ENCODE results near the gene EFCAB6.

Gene EFCAB6

GRCh38 chr22:43506487-43506886 lies 305.6 kb downstream of the EFCAB6 start:
- TF ChIP-seq TAF1 (IDR thresholded peaks at IDR 0.05; ENCODE audit: borderline replicate concordance, low read depth, low read length) (no peak), POLR2A (IDR thresholded peaks at IDR 0.05; ENCODE audit: low read depth, low read length) (no peak), POLR2AphosphoS5 (IDR thresholded peaks at IDR 0.05; ENCODE audit: low read depth, low read length) (no peak)
- no peak for FAIRE-seq
- DNase-seq (ENCODE audit: insufficient read length), result no peak

- TF ChIP-seq TAF1 (IDR thresholded peaks at IDR 0.05; ENCODE audit: borderline replicate concordance, low read depth, low read length) (no peak), POLR2A (IDR thresholded peaks at IDR 0.05; ENCODE audit: low read depth, low read length) (no peak), POLR2AphosphoS5 (IDR thresholded peaks at IDR 0.05; ENCODE audit: low read depth, low read length) (no peak)
- no peak for DNase-seq (ENCODE audit: insufficient read length)
- FAIRE-seq, result no peak
Observed at GRCh38 chr22:43505896-43506295, 306.2 kb downstream of the EFCAB6 start.

GRCh38 chr22:43505423-43505822 lies 306.7 kb downstream of the EFCAB6 start:
- FAIRE-seq, result no peak

GRCh38 chr22:43504666-43505261 lies 307.3 kb downstream of the EFCAB6 start:
- DNase-seq (ENCODE audit: insufficient read length), result no peak
- TF ChIP-seq POLR2A (IDR thresholded peaks at IDR 0.05; ENCODE audit: low read depth, low read length), result no peak
- no peak for TF ChIP-seq POLR2AphosphoS5 (IDR thresholded peaks at IDR 0.05; ENCODE audit: low read depth, low read length)
- no peak for TF ChIP-seq TAF1 (IDR thresholded peaks at IDR 0.05; ENCODE audit: borderline replicate concordance, low read depth, low read length)
- no peak for FAIRE-seq

More at GRCh38 chr22:43505423-43505822, 306.7 kb downstream of the EFCAB6 start:
- DNase-seq (ENCODE audit: insufficient read length), result no peak
- TF ChIP-seq POLR2A (IDR thresholded peaks at IDR 0.05; ENCODE audit: low read depth, low read length), result no peak
- no peak for TF ChIP-seq POLR2AphosphoS5 (IDR thresholded peaks at IDR 0.05; ENCODE audit: low read depth, low read length)
- no peak for TF ChIP-seq TAF1 (IDR thresholded peaks at IDR 0.05; ENCODE audit: borderline replicate concordance, low read depth, low read length)

- no peak for DNase-seq (ENCODE audit: insufficient read length)
- FAIRE-seq, result no peak
- TF ChIP-seq POLR2AphosphoS5 (IDR thresholded peaks at IDR 0.05; ENCODE audit: low read depth, low read length) (no peak), POLR2A (IDR thresholded peaks at IDR 0.05; ENCODE audit: low read depth, low read length) (no peak), TAF1 (IDR thresholded peaks at IDR 0.05; ENCODE audit: borderline replicate concordance, low read depth, low read length) (no peak)
Observed at GRCh38 chr22:43504068-43504467, 308.0 kb downstream of the EFCAB6 start.

GRCh38 chr22:43502306-43502874 lies 309.7 kb downstream of the EFCAB6 start:
- TF ChIP-seq POLR2A (IDR thresholded peaks at IDR 0.05; ENCODE audit: low read depth, low read length), result no peak
- TF ChIP-seq TAF1 (IDR thresholded peaks at IDR 0.05; ENCODE audit: borderline replicate concordance, low read depth, low read length), result no peak
- no peak for TF ChIP-seq POLR2AphosphoS5 (IDR thresholded peaks at IDR 0.05; ENCODE audit: low read depth, low read length)
- FAIRE-seq (no peak), DNase-seq (ENCODE audit: insufficient read length) (no peak)

- TF ChIP-seq POLR2AphosphoS5 (IDR thresholded peaks at IDR 0.05; ENCODE audit: low read depth, low read length) (no peak), TAF1 (IDR thresholded peaks at IDR 0.05; ENCODE audit: borderline replicate concordance, low read depth, low read length) (no peak), POLR2A (IDR thresholded peaks at IDR 0.05; ENCODE audit: low read depth, low read length) (no peak)
- no peak for FAIRE-seq
- no peak for DNase-seq (ENCODE audit: insufficient read length)
Observed at GRCh38 chr22:43501878-43502277, 310.2 kb downstream of the EFCAB6 start.

- no peak for TF ChIP-seq POLR2AphosphoS5 (IDR thresholded peaks at IDR 0.05; ENCODE audit: low read depth, low read length)
- TF ChIP-seq POLR2A (IDR thresholded peaks at IDR 0.05; ENCODE audit: low read depth, low read length), result no peak
- TF ChIP-seq TAF1 (IDR thresholded peaks at IDR 0.05; ENCODE audit: borderline replicate concordance, low read depth, low read length), result no peak
- DNase-seq (ENCODE audit: insufficient read length), result no peak
- FAIRE-seq, result no peak
Observed at GRCh38 chr22:43500792-43501785, 311.0 kb downstream of the EFCAB6 start.

- DNase-seq (ENCODE audit: insufficient read length), result no peak
- TF ChIP-seq POLR2A (IDR thresholded peaks at IDR 0.05; ENCODE audit: low read depth, low read length), result no peak
- TF ChIP-seq POLR2AphosphoS5 (IDR thresholded peaks at IDR 0.05; ENCODE audit: low read depth, low read length), result no peak
- no peak for TF ChIP-seq TAF1 (IDR thresholded peaks at IDR 0.05; ENCODE audit: borderline replicate concordance, low read depth, low read length)
- no peak for FAIRE-seq
Observed at GRCh38 chr22:43498856-43499253, 313.2 kb downstream of the EFCAB6 start.

- TF ChIP-seq POLR2A (IDR thresholded peaks at IDR 0.05; ENCODE audit: low read depth, low read length) (no peak), TAF1 (IDR thresholded peaks at IDR 0.05; ENCODE audit: borderline replicate concordance, low read depth, low read length) (no peak), POLR2AphosphoS5 (IDR thresholded peaks at IDR 0.05; ENCODE audit: low read depth, low read length) (no peak)
- FAIRE-seq, result no peak
Observed at GRCh38 chr22:43497956-43498855, 313.9 kb downstream of the EFCAB6 start.

More at GRCh38 chr22:43497956-43498855, 313.9 kb downstream of the EFCAB6 start:
- DNase-seq (ENCODE audit: insufficient read length), result no peak
